HepG2 (cell line): ENCODE measurements around the gene INHBB. TPM values are rescaled to one million over a fixed set of nuclear protein-coding genes. Genes with fewer than 3 reads are reported as not detected.

Experiments used
- KDM3A ChIP-seq: IDR thresholded peaks from 2 replicates; pipeline ENCODE4 v1.6.1; 2018; ENCODE audit warnings: low read depth, missing compliant biosample characterization
- KLF12 ChIP-seq: sonication (generic); formaldehyde crosslinking; IDR thresholded peaks from 2 replicates; pipeline ENCODE4 v1.4.0; 2020; ENCODE audit warnings: missing genetic modification reagents, borderline replicate concordance
- MEIS2 ChIP-seq: sonication (generic); formaldehyde crosslinking; IDR thresholded peaks from 2 replicates; pipeline ENCODE4 v1.9.0; 2021; ENCODE audit warnings: mild to moderate bottlenecking, missing genetic modification reagents
- MYNN ChIP-seq: sonication (generic); formaldehyde crosslinking; IDR thresholded peaks from 2 replicates; pipeline ENCODE4 v1.4.0; 2020; ENCODE audit warnings: mild to moderate bottlenecking, low read depth, missing genetic modification reagents
- NONO ChIP-seq, 2 experiments: fragments of 450-650 bp in 1 of 2; sonication (generic) in 1 of 2; formaldehyde crosslinking in 1 of 2; IDR thresholded peaks in 1 of 2; conservative IDR thresholded peaks in 1 of 2; 2 replicates each; pipeline versions ENCODE4 v1.6.1 to v1.8.0; 2017 to 2022; ENCODE audit warnings: mild to moderate bottlenecking in 1 of 2, missing genetic modification reagents in 1 of 2, moderate library complexity in 1 of 2
- PAWR ChIP-seq: sonication (generic); formaldehyde crosslinking; IDR thresholded peaks from 2 replicates; pipeline ENCODE4 v1.4.0; 2020; ENCODE audit warnings: missing genetic modification reagents, mild to moderate bottlenecking, borderline replicate concordance
- RARA ChIP-seq: IDR thresholded peaks from 2 replicates; pipeline ENCODE4 v1.6.1; 2016; ENCODE audit warnings: missing genetic modification reagents, missing compliant biosample characterization
- RARG ChIP-seq: sonication (generic); formaldehyde crosslinking; IDR thresholded peaks from 2 replicates; pipeline ENCODE4 v1.4.0; 2020; ENCODE audit warnings: low read depth, mild to moderate bottlenecking, missing genetic modification reagents
- SIX4 ChIP-seq: sonication (generic); formaldehyde crosslinking; IDR thresholded peaks from 2 replicates; pipeline ENCODE4 v1.4.0; 2020; ENCODE audit warnings: missing genetic modification reagents
- SRSF4 ChIP-seq: fragments of 200-400 bp; formaldehyde crosslinking; IDR thresholded peaks from one replicate; pipeline ENCODE4 v1.6.1; 2018; ENCODE audit warnings: mild to moderate bottlenecking, low read depth, low read length, moderate library complexity; ENCODE audit not compliant: poor library complexity, severe bottlenecking
- TCF12 ChIP-seq, 2 experiments: fragments of 450-650 bp in 1 of 2; sonication (generic) in 1 of 2; formaldehyde crosslinking in 1 of 2; IDR thresholded peaks; 2 replicates each; pipeline versions ENCODE4 v1.6.1 to v1.8.0; 2017 to 2022; ENCODE audit warnings: antibody characterized with exemption in 1 of 2, mild to moderate bottlenecking in 1 of 2, missing genetic modification reagents in 1 of 2, moderate library complexity in 1 of 2
- ZMAT3 ChIP-seq: sonication (generic); formaldehyde crosslinking; conservative IDR thresholded peaks from 2 replicates; pipeline ENCODE4 v1.7.0; 2021; ENCODE audit warnings: missing genetic modification reagents
- ZMYM2 ChIP-seq: sonication (generic); formaldehyde crosslinking; IDR thresholded peaks from 2 replicates; pipeline ENCODE4 v1.8.0; 2022; ENCODE audit warnings: mild to moderate bottlenecking, missing genetic modification reagents
- ZNF552 ChIP-seq: sonication (generic); formaldehyde crosslinking; IDR thresholded peaks from 2 replicates; pipeline ENCODE4 v1.9.0; 2022; ENCODE audit warnings: missing genetic modification reagents, mild to moderate bottlenecking, borderline replicate concordance
- ZNF776 ChIP-seq: sonication (generic); formaldehyde crosslinking; IDR thresholded peaks from 2 replicates; pipeline ENCODE4 v1.4.0; 2020; ENCODE audit warnings: mild to moderate bottlenecking, missing genetic modification reagents
- polyA plus RNA-seq, 8 experiments: library from polyadenylated mRNA; depleted of rRNA in 3 of 8; stranded (reverse) in 7 of 8; unstranded in 1 of 8; fragments of >200 nt; fragmentation: Illumina TruSeq in 4 of 8; extraction: Trizol in 4 of 8; gene quantifications; 2 replicates each; pipeline versions ENCODE4 v1.2.1 to v1.2.3, GENCODE V29; 2011 to 2016; ENCODE audit warnings: low read depth in 4 of 8, missing spikeins in 1 of 8, mixed read lengths in 1 of 8; ENCODE audit not compliant: insufficient read depth in 1 of 8
- total RNA-seq, 5 experiments: library from RNA; depleted of rRNA; stranded (reverse); fragments of >200 nt; fragmentation: Illumina TruSeq; extraction: Trizol; gene quantifications; 2 replicates each; pipeline ENCODE4 v1.2.3, GENCODE V29; 2016; ENCODE audit warnings: low read depth in 1 of 5
- TF ChIP-seq, protein P1 (sequence below): sonication (generic); formaldehyde crosslinking; IDR thresholded peaks from 2 replicates; pipeline ENCODE4 v1.4.0; 2020; ENCODE audit warnings: missing genetic modification reagents
- TF ChIP-seq, protein P2 (sequence below): sonication (generic); formaldehyde crosslinking; IDR thresholded peaks from 2 replicates; pipeline ENCODE4 v1.4.0; 2020; ENCODE audit warnings: missing genetic modification reagents, mild to moderate bottlenecking, borderline replicate concordance
- TF ChIP-seq, protein P3 (sequence below): sonication (generic); formaldehyde crosslinking; IDR thresholded peaks from 2 replicates; pipeline ENCODE4 v1.8.1; 2023; ENCODE audit warnings: mild to moderate bottlenecking, inconsistent platforms, moderate library complexity, missing genetic modification reagents, borderline replicate concordance
- TF ChIP-seq, protein P4 (sequence below): sonication (generic); formaldehyde crosslinking; IDR thresholded peaks from 2 replicates; pipeline ENCODE4 v1.8.1; 2023; ENCODE audit warnings: missing genetic modification reagents, inconsistent platforms, borderline replicate concordance
- TF ChIP-seq, protein P5 (sequence below): sonication (generic); formaldehyde crosslinking; conservative IDR thresholded peaks from 2 replicates; pipeline ENCODE4 v1.5.0; 2020; ENCODE audit warnings: missing genetic modification reagents

Gene INHBB
- total and polyA plus RNA-seq, 2 of the 13 experiments (the other 11 are each of a cell fraction or from before 2014, with no cell fraction given) = 0.20 to 1.7 TPM

DNA sequence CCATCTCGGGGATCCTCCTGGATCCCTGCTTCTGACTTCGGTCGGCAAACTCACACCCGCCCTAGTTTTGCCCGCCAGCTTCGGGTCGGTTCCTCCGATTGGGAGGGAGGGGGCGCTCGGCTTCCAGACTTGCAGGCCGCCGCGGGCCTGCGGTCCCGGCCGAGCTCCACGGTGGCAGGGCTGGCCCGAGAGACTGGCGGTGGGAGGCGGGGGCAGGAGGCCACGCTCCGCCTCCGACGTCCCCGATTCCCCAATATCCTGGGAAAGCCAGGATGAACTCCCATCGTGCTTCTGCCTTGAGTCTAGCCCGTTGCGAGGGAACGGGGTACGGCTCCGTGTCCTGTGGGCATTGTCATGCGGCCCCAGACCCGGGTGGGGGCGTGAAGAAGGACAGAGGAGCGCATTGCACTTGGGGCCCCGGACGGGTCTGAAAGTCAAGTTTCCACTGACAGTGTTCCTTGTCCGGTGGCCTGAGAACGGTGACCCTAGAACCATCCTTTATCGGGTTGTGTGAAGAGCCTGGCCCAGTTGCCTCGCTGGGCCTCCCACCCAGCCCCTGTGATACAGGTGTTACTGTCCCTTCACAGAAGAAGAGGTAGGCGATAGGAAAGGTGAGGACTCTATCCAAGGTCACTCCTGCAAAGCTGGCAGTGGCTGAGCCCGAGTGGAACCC, 2.4 kb upstream of the INHBB start (continued):
- TF ChIP-seq, protein P1, sequence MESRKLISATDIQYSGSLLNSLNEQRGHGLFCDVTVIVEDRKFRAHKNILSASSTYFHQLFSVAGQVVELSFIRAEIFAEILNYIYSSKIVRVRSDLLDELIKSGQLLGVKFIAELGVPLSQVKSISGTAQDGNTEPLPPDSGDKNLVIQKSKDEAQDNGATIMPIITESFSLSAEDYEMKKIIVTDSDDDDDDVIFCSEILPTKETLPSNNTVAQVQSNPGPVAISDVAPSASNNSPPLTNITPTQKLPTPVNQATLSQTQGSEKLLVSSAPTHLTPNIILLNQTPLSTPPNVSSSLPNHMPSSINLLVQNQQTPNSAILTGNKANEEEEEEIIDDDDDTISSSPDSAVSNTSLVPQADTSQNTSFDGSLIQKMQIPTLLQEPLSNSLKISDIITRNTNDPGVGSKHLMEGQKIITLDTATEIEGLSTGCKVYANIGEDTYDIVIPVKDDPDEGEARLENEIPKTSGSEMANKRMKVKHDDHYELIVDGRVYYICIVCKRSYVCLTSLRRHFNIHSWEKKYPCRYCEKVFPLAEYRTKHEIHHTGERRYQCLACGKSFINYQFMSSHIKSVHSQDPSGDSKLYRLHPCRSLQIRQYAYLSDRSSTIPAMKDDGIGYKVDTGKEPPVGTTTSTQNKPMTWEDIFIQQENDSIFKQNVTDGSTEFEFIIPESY = 0 out of 2 replicates have a peak, but pooled peaks have one; percentile 15
- TF ChIP-seq ZNF776 = 0 out of 2 replicates have a peak, but pooled peaks have one; percentile 60
- TF ChIP-seq, protein P2, sequence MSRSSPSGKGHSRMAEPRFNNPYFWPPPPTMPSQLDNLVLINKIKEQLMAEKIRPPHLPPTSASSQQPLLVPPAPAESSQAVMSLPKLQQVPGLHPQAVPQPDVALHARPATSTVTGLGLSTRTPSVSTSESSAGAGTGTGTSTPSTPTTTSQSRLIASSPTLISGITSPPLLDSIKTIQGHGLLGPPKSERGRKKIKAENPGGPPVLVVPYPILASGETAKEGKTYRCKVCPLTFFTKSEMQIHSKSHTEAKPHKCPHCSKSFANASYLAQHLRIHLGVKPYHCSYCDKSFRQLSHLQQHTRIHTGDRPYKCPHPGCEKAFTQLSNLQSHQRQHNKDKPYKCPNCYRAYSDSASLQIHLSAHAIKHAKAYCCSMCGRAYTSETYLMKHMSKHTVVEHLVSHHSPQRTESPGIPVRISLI (CRISPR knock-in tag) = no peak
- TF ChIP-seq ZMAT3 (CRISPR knock-in tag) = no peak
- TF ChIP-seq KDM3A (CRISPR knock-in tag) = 0 out of 2 replicates have a peak, but pooled peaks have one; percentile 84
- no peak for TF ChIP-seq MYNN
- no peak for TF ChIP-seq ZNF552 (CRISPR knock-in tag)
- TF ChIP-seq SRSF4 = no peak
- TF ChIP-seq, protein P3, sequence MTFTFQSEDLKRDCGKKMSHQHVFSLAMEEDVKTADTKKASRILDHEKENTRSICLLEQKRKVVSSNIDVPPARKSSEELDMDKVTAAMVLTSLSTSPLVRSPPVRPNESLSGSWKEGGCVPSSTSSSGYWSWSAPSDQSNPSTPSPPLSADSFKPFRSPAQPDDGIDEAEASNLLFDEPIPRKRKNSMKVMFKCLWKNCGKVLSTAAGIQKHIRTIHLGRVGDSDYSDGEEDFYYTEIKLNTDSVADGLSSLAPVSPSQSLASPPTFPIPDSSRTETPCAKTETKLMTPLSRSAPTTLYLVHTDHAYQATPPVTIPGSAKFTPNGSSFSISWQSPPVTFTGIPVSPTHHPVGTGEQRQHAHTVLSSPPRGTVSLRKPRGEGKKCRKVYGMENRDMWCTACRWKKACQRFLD (CRISPR knock-in tag) = 0 out of 2 replicates have a peak, but pooled peaks have one; percentile 36
- TF ChIP-seq KLF12 (CRISPR knock-in tag) = no peak
- TF ChIP-seq, protein P4, sequence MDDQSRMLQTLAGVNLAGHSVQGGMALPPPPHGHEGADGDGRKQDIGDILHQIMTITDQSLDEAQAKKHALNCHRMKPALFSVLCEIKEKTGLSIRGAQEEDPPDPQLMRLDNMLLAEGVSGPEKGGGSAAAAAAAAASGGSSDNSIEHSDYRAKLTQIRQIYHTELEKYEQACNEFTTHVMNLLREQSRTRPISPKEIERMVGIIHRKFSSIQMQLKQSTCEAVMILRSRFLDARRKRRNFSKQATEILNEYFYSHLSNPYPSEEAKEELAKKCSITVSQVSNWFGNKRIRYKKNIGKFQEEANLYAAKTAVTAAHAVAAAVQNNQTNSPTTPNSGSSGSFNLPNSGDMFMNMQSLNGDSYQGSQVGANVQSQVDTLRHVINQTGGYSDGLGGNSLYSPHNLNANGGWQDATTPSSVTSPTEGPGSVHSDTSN (CRISPR knock-in tag) = no peak
- no peak for TF ChIP-seq NONO (IDR thresholded peaks at IDR 0.05)
- TF ChIP-seq NONO (CRISPR knock-in tag; conservative IDR thresholded peaks at IDR 0.05) = peak; percentile 76; the same call in 1 of the 2 replicates
- TF ChIP-seq SIX4 (CRISPR knock-in tag) = no peak
- no peak for TF ChIP-seq TCF12 (IDR thresholded peaks at IDR 0.05)
- no peak for TF ChIP-seq TCF12 (CRISPR knock-in tag; IDR thresholded peaks at IDR 0.05)
- no peak for TF ChIP-seq ZMYM2 (CRISPR knock-in tag)
- no peak for TF ChIP-seq RARG (CRISPR knock-in tag)
- peak; percentile 59 for TF ChIP-seq MEIS2 (CRISPR knock-in tag)
- peak; percentile 34; the same call in 1 of the 2 replicates for TF ChIP-seq RARA (CRISPR knock-in tag)
- TF ChIP-seq PAWR (CRISPR knock-in tag) = no peak
- TF ChIP-seq, protein P5, sequence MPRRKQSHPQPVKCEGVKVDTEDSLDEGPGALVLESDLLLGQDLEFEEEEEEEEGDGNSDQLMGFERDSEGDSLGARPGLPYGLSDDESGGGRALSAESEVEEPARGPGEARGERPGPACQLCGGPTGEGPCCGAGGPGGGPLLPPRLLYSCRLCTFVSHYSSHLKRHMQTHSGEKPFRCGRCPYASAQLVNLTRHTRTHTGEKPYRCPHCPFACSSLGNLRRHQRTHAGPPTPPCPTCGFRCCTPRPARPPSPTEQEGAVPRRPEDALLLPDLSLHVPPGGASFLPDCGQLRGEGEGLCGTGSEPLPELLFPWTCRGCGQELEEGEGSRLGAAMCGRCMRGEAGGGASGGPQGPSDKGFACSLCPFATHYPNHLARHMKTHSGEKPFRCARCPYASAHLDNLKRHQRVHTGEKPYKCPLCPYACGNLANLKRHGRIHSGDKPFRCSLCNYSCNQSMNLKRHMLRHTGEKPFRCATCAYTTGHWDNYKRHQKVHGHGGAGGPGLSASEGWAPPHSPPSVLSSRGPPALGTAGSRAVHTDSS (CRISPR knock-in tag) = no peak
